ENCODE data around the gene DDT. TPM values are rescaled to one million over a fixed set of nuclear protein-coding genes. Genes with fewer than 3 reads are reported as not detected.
"Not testable (repeated sequence)": the region's sequence is repeated elsewhere in the genome, so short reads cannot be mapped to it uniquely, and the experiment has no call there.

The DDT gene
- 51.6 TPM for total RNA-seq

DNA sequence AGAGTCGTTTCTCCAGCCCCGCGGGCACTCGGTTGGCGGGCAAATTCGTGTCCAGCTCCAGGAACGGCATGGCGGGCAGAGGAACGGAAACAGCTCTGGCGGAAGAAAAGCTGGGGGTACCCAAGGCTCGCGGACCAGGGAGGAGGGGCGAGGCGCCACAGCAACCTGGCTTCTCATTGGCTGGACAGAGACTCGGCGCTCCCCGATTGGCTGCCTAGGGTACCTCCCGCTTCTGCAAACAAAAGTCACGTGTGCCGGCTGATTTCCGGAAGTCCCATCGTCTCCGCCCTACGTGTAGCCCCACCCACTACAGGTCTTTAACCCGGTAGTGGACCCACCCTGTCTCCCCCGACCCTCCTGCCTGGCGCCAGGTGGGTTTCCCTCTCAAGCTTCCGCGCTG, at the start of gene DDT:
TSS of gene DDT (minus strand) at position 97 of the 400 bp plus-strand sequence. CDS start at position 70, 27 bp downstream.
- DNase-seq, result not testable (repeated sequence)

DNA sequence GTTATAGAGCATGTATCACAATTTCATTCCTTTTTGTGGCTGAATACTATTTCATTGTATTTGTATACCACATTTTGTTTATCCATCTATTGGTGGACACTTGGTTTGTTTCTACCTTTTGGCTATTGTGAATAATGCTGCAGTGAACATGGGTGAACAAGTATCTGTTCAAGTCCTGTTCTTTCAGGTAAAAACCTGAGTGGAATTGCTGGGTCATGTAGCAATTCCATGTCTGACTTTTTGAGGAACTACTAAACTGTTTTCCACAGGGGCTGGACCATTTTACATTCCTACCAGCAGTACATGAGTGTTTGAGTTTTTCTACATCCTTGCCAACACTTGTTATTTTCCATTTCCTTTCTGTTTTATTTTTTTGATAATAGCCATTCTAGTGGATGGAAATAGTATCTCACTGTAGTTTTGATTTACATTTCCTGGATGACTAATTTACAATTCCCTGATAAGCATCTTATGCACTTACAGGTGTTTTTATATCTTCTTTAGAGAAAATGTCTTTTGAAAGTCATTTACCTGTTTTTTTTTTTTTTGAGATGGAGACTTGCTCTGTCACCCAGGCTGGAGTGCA, 49.1 kb upstream of the DDT start:
- DNase-seq, result no peak

DNA sequence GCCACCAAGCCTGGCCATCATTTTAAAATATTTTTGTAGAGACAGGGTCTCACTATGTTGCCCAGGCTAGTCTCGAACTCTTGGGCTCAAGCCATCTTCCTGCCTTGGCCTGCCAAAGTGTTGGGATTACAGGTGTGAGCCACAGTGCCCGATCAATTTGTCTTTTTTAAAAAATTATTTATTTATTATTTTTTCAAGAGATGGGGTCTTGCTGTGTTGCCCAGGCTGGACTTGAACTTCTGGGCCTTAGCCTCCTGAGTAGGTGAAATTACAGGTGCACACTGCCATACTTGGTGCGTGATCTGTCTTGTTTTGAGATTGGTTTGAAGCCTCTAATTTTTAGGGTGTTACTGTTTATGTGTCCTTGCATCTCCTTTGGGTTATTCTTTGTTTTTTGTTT, 47.1 kb upstream of the DDT start:
- no peak for DNase-seq

DNA sequence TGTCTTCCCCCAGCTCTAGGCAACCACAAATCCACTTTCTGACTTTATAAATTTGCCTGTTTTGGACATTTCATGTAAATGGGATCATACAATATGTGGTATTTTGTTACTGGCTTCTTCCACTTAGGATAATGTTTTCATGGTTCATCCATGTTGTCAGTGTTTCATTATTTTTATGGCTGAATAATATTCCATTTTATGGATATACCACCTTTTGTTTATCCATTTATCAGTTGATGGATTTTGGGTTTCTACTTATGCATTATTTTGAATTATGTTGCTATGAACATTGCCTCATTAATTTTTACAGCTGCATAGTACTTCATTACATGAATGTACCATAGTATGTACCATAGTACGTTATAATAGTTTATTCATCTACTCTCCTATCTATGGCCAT, 41.9 kb upstream of the DDT start:
- DNase-seq, result no peak

DNA sequence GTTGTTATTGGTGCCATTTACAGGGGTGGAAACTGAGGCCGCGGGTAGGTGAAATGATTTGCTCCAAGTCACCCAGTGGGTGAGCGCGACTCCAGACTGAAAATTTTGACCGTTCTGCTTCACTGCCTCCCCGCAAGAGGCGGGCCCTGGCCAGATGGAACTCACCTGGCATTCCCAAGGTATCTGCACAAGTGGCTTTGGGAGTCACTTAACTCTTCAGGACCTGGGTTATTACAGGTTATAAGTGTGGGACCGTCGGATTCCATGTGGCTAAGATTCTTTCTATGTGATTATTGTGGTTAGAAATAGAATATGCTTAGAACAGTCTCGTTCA, 37.5 kb upstream of the DDT start:
- DNase-seq, result no peak

DNA sequence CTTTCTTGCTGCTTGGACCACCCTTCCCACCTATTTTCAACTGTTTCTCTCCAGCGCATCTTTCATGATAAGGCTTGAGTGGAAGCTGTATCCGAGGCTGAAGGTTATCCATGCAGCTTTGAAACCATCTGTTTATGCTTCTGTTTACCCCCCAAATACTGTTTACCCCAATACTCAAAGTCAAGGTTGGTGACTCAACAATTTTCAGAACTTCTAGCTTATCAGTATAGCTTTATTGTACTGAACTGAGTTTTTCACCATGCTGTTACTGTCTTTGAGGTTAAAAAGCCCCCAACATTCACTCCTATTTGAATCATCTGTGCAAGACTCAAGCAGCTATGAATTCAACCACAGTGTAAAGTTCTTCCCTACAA, 35.8 kb upstream of the DDT start:
- DNase-seq, result no peak

DNA sequence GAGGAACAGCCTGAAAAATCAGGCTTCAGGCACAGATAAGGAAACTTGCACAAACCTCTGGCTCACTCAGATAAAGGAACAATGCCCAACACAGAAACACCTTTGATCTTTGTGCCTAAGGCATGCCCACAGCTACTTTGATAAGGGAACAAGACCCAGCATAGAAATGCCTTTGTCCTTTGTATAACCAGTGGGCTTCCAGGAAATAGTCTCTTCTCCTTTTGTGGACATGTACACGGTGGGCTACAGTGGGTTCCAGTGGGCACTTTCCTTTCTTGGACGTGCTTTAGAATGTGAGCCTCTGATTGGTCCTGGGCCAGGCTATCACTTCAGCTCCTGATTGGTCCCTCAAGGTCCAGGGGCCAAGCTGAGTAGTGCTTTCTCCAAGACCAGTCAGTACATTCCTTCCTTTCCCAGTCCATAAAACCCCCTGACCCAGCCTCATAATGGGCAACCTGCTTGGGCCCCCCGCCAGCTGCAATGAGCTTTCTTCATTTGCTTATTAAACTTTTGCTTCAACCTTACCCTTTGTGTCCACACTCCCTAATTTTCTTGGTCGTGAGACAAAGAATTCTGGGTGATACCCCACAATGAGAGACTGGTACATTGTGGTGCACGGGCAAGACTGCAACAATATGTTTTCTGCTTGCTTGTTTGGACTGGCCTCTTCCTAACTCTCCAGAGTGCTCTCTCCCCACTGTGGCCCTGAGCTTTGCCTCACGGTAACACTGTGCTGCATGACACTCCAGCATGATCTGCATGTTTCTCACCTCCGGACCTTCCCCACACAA, 35.2 kb upstream of the DDT start:
- DNase-seq, result no peak

DNA sequence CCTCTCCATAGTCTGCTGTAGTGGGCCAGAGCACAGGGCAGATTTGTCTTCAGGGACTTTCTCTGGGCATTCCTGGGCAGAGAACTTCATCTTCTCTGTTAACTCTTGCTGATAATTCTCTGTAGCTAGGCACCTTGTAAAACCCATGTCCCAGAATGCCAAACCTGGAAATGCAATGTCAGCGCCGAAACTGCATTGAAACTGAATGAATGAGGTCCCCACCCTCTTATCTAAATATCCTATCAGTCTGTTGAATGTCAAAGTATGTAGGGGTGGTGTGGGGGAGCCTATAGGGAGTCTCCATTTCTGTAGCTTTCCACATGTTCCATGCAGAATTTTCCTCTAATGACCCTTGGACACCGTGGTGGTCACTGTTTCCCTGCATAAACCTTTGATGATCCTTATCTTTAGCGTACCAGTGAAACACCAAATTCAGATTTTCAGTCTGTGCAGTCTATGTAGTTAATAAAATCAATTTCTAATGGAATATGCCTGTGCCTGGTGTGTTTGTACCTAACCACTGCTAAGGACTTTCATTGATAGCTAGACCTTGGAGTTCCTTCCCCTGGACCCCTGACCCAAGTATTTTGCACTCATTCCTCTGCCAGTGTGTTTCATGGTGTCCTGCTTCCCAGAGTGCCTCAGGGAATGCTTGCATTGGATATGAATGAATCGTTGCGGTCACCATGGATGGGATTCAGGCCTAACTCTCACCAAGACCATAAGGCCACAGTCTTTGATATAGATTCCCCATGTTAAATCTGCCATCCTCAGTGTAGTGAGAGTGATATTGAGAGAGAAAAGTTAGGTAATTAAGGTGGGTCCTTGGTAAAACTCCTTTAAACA, 34.4 kb upstream of the DDT start:
- DNase-seq, result no peak

DNA sequence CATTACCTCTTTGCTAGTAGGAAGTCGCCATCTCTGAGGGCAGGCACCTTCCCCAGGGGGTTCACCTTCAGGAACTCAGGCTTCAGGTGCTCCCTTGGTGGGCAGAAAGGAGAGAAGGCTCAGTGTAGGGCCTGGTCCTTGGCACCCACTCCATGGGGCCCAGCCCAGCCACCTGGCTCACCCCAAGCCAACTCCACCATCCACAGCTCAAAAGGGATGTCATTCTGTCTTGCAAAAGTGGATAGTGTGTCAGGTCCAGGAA, 33.7 kb upstream of the DDT start:
- no peak for DNase-seq

DNA sequence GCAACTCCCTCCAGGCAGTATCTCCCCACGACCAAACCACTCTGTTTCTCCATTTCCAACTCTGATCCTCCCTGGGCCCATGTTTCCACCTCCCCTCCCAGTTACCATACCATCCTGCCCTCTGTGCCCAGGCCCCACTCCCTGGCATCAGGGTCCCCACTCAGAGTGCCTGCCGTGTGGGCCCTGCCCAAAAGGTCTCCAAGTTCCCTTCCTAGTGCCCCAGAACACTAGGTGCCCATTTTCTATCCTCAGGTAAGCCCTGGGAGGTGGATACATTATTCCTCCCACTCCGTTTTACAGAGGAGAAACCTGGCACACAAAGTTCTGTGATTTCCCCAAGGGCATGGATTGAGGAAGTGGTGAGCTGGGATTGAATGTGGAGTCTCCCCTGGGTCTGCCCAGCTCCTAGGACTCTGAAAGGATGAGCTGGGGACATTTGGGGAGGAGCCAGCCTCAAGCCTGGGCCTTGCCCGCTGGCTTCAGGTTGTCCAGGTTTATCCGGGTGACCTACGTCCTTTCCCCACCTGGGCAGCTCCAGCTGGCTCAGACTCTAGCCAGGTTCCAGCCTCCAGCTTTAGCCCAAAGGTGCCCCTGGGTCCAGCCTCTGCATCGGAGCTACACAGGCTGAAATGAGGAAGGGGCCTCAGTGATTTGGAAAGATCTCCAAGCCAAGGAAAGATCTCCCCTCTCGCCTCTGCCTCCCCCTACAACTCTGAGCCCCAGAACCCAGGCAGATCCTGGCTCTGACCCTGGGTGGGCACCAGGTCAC, 33.2 kb upstream of the DDT start:
- DNase-seq, result no peak

DNA sequence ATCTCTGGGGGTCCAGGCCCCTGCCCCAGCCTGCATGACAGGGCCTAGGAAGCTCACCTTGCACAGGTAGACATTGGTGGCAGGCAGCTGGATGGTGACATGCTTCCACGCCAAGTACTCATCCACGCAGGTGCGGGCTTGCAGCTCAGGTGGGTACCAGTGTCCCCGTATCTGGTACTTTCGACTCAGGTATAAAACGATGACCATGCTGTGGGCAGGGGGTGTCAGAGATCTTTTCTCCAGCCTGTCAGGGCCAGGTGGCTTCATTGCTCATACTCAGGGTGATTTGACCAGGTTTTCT, 32.6 kb upstream of the DDT start:
- no peak for DNase-seq

DNA sequence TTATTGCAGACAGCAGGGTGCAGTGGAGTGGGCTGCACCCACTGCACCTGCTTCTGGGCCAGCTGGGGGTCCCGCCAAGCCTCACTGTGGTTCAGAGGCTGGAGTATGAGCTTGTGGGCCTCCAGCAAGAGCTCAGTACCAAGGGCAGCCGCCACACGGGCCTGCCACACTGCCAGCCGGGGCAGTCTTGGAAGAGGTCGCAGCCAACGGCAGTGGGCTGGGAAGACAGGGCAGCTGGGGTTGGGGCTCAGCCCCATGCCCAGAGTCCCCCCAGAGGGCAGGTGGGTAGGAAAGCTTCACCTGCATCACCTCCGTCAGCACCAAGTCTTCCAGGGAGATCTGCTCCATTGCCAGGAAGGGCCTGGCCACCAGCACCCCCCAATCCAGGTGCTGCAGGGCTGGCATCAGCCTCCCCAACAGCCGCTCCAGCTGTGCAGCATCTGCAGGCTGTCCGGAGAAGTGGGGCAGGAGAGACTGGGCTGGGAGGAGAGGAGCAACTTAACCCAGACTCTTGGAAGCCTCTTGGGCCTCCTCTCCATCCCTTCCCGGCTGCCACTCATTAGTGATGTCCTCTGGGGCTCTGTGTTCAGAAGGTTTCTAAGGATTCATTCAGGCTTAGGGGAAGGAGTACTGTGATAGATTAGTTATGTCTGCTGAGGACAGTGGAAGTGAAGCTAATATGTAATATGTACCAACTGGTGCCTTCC, 32.1 kb upstream of the DDT start:
- DNase-seq, result no peak

DNA sequence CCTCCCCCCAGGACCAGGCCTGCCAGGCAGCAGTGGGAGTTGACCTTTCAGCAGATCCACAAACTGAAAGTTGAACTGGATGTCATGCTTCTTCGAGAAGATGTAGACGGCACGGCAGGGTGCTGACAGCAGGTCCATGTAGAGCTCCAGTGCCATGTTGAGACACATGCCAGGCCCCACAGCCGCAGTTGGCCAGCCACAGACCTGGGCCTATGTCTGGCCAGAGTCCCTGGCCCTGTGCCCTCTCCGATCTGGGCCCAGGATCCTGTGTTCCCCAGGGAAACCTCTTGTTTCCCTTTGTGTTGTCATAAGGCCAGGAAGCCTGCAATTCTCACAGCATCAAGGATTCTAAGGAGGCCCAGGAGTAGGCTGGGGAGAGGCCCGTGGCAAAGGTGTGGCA, 31.0 kb upstream of the DDT start, which contains the start of gene GSTT4:
TSS of gene GSTT4 (minus strand) at position 253 of the 400 bp plus-strand sequence. CDS start at position 156, 97 bp downstream.
- no peak for DNase-seq

DNA sequence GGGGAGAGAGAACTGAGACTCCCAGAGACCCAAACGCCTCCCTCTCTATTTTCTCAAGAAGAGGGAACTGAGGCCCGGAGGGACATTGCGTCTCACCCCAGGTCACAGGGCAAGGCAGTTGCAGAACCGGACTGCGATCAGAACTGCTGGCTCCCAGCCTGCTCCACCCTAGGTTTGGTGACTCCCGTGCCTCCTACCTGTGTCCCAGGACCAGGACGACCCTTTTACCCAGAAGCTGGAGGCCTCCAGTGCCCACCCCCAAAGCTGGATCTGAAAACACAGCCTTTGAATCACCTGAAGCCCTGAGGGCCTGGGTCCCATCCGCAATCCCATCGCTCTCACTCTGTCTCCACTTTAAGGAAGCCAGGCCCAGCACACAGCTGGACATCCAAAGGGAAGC, 29.6 kb upstream of the DDT start:
- no peak for DNase-seq

DNA sequence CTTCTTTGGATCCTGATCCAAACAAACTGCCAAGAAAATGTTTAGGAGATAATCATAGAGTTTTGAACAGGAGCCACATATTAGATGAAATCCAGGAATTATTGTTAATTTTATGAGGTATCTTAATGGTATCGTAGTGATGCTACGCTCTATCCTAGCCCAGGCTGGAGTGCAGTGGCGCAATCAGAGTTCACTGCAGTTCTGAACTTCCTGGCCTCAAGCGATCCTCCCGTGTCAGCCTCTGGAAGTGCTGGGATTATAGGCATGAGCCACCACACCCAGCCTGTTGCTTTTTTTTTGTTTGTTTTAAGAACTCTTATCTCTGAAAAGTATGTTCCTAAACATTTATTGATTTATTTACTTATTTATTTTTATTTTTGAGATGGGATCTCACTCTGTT, 28.6 kb upstream of the DDT start:
- no peak for DNase-seq

DNA sequence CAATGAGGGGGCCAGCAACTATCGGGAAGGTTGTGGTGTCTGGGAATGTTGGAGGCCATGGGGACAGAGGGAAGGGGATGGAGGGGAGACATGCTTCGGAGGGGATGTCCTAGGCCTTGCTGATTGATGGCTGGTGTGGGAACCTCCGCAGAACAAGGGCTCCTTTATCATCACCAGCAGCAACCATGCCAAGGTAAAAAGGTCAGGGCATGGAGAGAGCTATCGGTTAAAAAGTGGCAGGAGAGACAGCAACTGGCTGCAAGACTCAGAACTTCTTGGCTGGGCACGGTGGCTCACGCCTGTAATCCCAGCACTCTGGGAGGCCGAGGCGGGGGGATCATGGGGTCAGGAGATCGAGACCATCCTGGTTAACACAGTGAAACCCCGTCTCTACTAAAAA, 28.0 kb upstream of the DDT start:
- no peak for DNase-seq

DNA sequence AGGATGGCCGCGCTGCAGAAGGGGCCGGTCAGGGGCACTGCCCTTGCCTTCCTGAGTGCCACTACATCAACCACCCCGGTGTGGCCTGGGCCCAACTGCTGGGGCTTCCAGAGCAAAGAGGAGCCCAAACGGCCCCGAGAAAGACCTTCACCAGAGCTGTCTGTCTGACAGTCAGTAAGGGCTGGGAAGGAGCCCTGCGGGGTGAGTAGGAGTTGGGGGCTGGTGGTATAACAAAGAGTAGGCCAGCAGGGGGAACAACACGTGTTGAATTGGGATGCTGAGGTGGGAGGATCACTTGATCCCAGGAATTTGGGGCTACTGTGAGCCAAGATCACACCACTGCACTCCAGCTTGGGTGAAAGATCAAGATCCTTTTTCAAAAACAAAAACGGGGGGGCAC, 27.1 kb upstream of the DDT start:
- no peak for DNase-seq

DNA sequence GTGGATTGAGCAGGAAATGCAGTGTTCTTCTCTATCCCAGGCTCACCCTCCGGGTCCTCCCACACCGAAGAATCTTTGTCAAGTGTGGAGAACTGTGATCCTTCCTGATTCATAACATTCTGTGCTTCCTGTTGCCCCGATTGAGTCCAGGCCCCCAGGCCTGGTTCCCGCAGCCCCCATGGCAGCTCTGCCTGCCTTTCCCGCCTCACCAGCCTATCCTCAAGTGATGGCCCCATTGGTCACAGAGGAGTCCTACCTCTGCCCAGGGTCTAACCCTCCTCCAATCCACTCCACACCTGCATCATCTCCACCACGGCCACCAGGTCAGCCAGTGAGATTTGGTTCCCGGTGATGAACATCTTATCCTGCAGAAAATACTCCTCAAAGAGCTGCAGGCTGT, 25.5 kb upstream of the DDT start:
- DNase-seq, result not testable (repeated sequence)

DNA sequence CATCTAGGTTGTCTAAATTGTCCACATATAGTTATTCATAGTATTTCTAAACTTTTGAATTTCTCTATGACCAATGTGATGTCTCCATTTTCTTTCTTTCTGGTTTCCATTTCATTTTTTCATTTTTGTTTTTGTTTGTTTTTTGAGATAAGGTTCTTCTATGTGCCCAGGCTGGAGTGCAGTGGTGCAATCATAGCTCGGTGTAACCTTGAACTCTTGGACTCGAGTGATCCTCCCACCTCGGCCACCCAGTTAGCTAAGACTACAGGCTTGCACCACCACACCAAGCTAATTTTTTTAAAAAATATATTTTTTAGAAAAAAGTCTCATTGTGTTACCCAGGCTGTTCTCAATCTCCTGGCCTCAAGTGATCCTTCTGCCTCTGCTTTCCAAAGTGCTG, 22.9 kb upstream of the DDT start:
- DNase-seq, result no peak

DNA sequence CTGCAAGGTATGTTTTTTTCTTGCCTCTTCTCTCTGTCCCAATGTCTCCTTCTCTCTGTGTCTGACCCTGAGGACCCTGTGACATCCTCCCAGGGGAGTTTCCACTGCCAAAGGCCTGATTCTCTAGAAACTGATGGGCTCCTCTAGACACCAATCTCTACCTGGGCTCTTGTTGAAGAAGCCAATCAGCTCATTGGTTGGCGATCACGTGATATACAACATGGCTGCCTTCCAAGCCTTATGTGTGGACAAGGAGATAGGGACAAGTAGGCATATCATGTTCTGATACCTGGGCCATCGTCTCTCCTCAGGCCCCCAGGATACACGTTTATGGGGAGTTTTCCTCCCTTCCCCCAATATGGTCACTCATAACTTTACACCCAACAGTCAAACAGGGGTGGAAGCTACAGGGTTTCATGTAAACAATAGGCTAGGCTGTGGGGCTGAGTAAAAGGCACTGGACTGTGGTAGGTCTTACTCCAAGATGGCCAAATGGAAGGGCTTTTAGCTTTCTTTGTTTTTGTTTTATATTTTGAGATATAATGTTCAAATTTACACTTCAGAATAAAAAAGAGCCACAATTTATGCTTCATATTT, 19.4 kb upstream of the DDT start:
- not testable (repeated sequence) for DNase-seq

DNA sequence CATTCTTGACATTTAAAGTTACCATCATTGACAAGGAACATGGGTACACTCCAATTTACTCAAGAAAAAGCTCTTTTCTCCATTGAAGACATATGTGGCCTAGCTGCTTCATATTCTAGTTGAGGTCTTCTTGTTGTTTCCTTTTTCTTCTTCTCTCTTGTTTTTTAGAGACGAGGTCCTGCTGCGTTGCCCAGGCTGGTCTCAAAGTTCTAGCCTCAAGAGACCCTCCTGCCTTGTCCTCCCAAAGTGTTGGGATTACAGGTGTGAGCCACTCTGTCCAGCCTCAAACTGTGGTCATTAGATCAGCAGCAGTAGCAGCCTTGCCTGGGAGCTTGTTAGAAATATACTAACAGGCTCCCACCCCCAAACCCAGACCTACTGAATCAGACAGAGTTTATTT, 18.8 kb upstream of the DDT start:
- DNase-seq, result not testable (repeated sequence)
